ENCODE data around the gene OTOGL.

The OTOGL gene

GRCh38 chr12:80099259-80099658, at the start of gene OTOGL:
Gene OTOGL (plus strand): TSS chr12:80099537. CDS start chr12:80209432, 109,895 bp downstream.
- no peak for DNase-seq (ENCODE audit: low read depth)

DNA sequence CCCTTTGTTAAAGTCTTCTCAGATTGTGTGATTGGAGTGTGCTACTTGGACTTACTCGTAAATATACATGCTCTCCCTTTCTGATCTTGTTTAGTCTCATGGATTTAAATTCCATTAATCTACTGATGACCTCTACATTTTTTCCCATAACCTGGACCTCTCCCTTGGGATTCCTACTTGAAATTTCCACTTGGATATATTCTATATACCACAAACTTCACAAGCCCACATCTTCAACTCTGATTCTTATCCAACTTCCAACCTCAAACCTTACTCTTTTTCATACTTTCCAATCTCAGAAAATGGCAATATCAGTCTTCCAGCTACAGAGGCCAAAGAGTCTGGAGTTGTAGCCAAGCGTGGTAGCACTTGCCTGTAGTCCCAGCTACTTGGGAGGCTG, 49.1 kb upstream of the OTOGL start:
- no peak for DNase-seq (ENCODE audit: low read depth)

- no peak for DNase-seq (ENCODE audit: low read depth)
Observed at GRCh38 chr12:80053051-80053790, 46.1 kb upstream of the OTOGL start.

DNA sequence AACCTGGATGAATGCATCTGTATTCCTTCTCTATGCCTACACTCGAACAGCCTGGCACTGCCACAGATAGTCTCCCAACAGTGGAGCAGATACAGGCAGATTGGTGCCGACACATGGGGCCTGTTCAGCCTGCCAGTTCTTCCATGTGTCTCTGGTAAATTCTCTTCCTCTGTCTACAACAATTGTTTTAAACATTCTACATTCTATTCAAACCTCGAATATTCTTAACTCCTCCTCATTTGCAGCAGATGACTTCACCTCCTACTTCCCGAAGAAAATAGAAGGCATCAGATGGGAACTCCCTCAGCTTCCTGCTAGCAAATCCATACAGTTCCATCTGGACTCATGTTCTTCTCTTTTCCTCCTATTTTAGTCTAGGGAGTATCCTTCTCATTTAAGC, 43.1 kb upstream of the OTOGL start:
- DNase-seq (ENCODE audit: low read depth) = no peak

- no peak for DNase-seq (ENCODE audit: low read depth)
Observed at GRCh38 chr12:80056845-80057244, 42.5 kb upstream of the OTOGL start.

- no peak for DNase-seq (ENCODE audit: low read depth)
Observed at GRCh38 chr12:80058586-80058985, 40.8 kb upstream of the OTOGL start.

DNA sequence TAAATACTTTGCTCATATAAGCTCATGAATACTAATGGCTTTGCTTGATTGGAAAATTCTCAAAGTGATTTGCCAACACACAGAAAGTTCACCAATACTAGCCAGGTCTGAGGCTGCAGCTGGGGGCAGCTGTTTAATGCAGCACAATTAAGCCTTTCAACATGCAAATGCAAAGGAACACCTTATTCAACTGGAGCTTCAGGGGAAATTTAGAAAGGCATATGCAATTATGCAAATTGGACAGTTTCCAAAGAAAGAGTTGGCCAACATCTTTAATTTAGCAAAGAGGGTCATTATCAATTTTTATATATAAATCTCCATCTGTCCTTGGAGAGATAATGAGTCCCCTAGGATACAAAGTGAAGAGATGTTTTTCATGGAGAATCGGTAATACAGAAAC, 40.2 kb upstream of the OTOGL start:
- DNase-seq (ENCODE audit: low read depth) = no peak

DNA sequence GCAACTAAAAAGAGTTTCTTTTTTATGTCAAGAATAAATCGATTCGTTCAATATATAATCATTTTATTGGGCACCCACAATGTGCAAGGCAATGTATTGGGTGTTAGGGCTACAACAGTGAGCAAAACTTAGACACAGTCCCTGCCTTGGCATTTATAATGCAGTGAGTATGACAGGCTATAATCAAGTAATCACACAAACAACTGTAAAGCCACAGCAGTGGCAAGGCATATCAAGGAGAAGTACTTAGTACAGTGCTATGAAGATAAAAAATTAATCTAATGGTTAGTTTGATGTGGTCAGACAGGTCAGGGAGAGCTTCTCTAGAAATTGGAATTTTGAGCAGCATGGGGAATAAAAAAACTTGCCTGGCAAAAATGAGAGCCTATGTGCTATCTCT, 39.5 kb upstream of the OTOGL start:
- DNase-seq (ENCODE audit: low read depth) = no peak

DNA sequence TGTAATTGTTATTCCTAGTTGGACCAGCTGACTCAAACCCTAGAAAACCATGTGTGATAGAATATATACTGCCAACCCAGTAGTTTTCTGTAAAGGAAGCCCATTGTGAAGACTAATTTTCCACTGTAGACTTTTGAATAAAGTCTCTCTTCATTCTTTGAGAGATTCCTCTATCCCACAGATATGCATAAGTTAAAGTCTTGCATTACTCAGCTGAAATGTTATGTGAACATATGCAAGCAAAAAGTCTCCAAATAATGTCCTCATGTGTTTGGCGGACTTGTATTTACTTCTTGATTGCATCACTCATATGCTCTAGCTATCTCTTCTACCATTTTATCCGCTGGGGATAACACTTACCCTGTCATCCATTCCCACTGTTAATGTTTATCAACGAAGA, 35.1 kb upstream of the OTOGL start:
- DNase-seq (ENCODE audit: low read depth) = no peak

GRCh38 chr12:80064951-80065350, 34.4 kb upstream of the OTOGL start:
- no peak for DNase-seq (ENCODE audit: low read depth)

DNA sequence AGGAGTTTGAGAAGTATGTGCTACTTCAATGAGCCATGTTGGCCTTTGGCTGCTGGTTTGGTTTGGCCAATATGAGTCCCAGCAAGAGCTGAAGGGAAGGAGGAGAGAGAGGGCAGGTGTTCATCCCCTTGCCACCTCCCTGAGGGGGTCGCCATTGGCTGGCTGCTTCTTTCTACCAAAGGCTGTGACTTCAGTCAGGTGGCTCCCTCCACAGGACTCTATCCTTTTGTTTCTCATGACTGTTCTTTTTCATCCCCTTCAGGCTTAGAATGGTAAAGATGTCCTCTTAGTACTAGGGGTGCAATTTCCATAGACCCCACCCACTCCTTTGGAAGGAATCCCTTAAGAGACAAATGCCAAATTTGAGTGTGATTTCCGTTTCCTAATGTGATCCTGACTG, 31.2 kb upstream of the OTOGL start:
- no peak for DNase-seq (ENCODE audit: low read depth)

- peak; percentile 11 for DNase-seq (ENCODE audit: low read depth)
Observed at GRCh38 chr12:80083892-80084614, 15.3 kb upstream of the OTOGL start.

- no peak for DNase-seq (ENCODE audit: low read depth)
Observed at GRCh38 chr12:80086025-80086424, 13.3 kb upstream of the OTOGL start.

GRCh38 chr12:80087486-80088213, 11.7 kb upstream of the OTOGL start:
- DNase-seq (ENCODE audit: low read depth) = no peak

- no peak for DNase-seq (ENCODE audit: low read depth)
Observed at GRCh38 chr12:80100591-80100990, 1.3 kb downstream of the OTOGL start.

DNA sequence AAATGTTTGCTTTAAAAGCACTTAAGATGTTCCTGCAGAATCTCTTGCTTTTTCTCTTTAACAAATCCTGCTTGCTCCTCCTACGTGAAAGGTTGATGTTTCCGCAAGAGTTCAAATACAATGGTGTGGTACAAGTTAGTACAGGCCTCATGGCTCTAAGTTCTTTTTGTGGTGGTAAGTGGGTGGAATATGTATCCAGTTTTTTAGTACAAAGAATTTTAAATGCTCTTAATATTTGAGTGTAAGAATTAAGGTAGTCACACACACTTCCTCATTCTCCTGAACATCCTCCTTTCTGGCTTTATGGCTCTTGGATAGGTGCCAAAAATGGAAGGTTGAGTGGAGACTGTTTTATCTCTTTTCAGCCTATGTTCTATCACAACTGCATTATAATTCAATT, 1.8 kb downstream of the OTOGL start:
- DNase-seq (ENCODE audit: low read depth) = no peak

- DNase-seq (ENCODE audit: low read depth) = no peak
Observed at GRCh38 chr12:80107221-80107620, 7.9 kb downstream of the OTOGL start.

GRCh38 chr12:80116735-80117134, 17.4 kb downstream of the OTOGL start:
- DNase-seq (ENCODE audit: low read depth) = no peak

DNA sequence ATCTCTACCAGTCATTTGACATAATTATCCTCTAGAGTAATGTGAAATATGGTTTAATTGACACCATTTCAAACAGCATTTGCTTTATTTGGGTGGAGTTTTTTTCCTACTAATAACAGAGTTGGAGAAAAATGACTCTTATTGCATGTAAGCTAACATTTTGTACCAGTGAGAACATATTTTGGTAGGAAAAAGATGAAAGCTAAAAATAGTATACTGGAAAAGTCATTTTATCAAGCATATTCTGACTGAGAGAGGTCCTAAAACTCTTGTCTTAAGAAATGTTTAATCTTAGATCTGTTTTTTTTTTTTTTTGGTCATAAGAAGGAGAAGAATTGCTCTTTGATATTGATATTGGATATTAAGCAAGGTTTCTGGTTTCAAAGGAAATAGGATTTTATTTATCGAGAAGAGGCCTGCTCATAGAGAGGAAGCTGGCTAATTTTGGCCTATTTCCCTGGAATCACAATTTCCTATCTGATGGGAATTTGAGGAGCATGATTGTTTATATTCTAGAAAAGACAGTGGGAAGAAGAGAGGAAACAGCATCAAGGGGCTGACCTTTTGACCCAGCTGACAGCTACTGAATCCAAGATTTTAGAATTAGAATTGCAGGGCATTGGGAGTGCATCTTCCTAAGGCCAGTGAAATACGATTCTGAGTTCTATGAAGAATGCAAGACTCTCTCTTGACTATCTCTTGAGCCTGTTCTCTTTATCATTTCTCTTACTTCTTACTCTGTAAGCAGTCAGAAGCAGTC, 19.4 kb downstream of the OTOGL start:
- no peak for DNase-seq (ENCODE audit: low read depth)

DNA sequence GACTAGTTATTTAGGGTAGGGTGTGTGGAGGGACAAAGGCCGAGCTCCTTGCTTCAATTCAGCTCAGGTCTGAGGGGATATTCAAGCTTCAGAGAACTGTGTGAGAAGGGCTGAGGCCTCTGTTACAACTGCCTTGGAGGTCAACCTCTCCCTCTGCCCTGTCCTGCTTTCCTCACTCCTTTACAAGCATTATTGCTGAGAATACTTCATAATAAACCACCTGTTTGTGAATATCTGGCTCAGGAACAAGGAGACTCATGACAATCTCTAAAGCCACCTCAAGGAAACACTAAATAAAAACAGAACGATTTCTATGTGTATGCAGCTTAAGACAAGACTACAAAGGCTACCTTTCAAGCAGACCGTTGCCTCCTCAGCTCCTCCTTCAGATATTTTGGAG, 21.7 kb downstream of the OTOGL start:
- DNase-seq (ENCODE audit: low read depth) = no peak

DNA sequence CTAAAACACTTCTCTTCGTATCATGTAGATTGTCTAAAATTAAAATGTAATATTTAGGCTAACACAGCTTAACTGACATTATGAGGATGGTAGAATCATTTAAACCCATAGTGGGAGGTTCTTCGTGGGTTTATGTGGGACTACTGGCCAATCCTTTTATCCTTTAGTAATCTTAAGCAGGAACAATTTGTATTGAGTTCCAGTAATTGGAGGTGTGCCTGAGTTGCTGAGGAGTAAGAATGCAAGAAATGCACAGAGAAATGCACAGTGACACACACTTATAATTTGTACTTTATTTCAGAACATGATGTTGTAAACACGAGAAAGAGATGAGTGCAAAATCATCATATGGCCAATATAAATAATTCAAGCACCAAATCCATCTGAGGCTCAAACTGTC, 22.3 kb downstream of the OTOGL start:
- no peak for DNase-seq (ENCODE audit: low read depth)

GRCh38 chr12:80129895-80130530, 30.7 kb downstream of the OTOGL start:
- DNase-seq (ENCODE audit: low read depth) = no peak
